WTC11 (cell line): ENCODE results near the gene IQCK. TPM values are rescaled to one million over a fixed set of nuclear protein-coding genes. Genes with fewer than 3 reads are reported as not detected.

Source experiments
- ATAC-seq: fragments of 200-7000 bp; cut with Tn5 transposase; 2 replicates; pipeline ENCODE4 v1.10.0; 2021; ENCODE audit warnings: mild to moderate bottlenecking, moderate library complexity
- CTCF ChIA-PET: fragments of 300-600 bp; sonication (Branson Sonifier 250); formaldehyde crosslinking; loops from one replicate; lab custom pipeline; 2021; ENCODE audit warnings: antibody characterized with exemption; lab: Charles Lee
- POLR2A ChIA-PET: fragments of 350-600 bp; sonication (Branson Sonifier 250); formaldehyde crosslinking; loops from one replicate; lab custom pipeline; 2021; ENCODE audit warnings: antibody characterized with exemption; lab: Charles Lee
- DNase-seq: peaks from one replicate; pipeline ENCODE4 v3.0.0; 2021; ENCODE audit warnings: low spot score
- H3K27ac Mint-ChIP-seq: 2 replicates; pipeline ENCODE4 v1.8.0; 2021; ENCODE audit warnings: mixed read lengths
- H3K27me3 Mint-ChIP-seq: 2 replicates; pipeline ENCODE4 v1.8.0; 2021; ENCODE audit warnings: low read depth, mild to moderate bottlenecking, moderate library complexity, mixed read lengths
- H3K36me3 Mint-ChIP-seq: 2 replicates; pipeline ENCODE4 v1.8.0; 2021; ENCODE audit warnings: mixed read lengths
- H3K4me1 Mint-ChIP-seq: 2 replicates; pipeline ENCODE4 v1.8.0; 2022; ENCODE audit warnings: mixed read lengths
- H3K4me3 Mint-ChIP-seq: 2 replicates; pipeline ENCODE4 v1.8.0; 2021; ENCODE audit warnings: mild to moderate bottlenecking, moderate library complexity, mixed read lengths
- H3K9me3 Mint-ChIP-seq: 2 replicates; pipeline ENCODE4 v1.8.0; 2021; ENCODE audit warnings: mixed read lengths
- ARID4B ChIP-seq: sonication (generic); formaldehyde crosslinking; IDR thresholded peaks from 2 replicates; pipeline ENCODE4 v1.8.0; 2023; ENCODE audit warnings: missing genetic modification reagents, mild to moderate bottlenecking, borderline replicate concordance
- ETV6 ChIP-seq: sonication (generic); formaldehyde crosslinking; IDR thresholded peaks from 2 replicates; pipeline ENCODE4 v1.8.1; 2022; ENCODE audit warnings: mild to moderate bottlenecking, missing genetic modification reagents
- FOXK1 ChIP-seq: sonication (generic); formaldehyde crosslinking; IDR thresholded peaks from 2 replicates; pipeline ENCODE4 v1.8.0; 2022; ENCODE audit warnings: mild to moderate bottlenecking, moderate library complexity, missing genetic modification reagents
- GTF2I ChIP-seq: fragments of 250-450 bp; sonication (Bioruptor Pico); conservative IDR thresholded peaks from 2 replicates; pipeline ENCODE4 v1.4.0; 2021; ENCODE audit warnings: mild to moderate bottlenecking
- IRF2 ChIP-seq: sonication (generic); formaldehyde crosslinking; IDR thresholded peaks from 2 replicates; pipeline ENCODE4 v1.8.0; 2022; ENCODE audit warnings: low read depth, missing genetic modification reagents, borderline replicate concordance
- MXD4 ChIP-seq: fragments of 250-450 bp; sonication (Bioruptor Pico); IDR thresholded peaks from 2 replicates; pipeline ENCODE4 v1.8.0; 2021; ENCODE audit warnings: mild to moderate bottlenecking, moderate library complexity, borderline replicate concordance
- NFYB ChIP-seq: sonication (generic); formaldehyde crosslinking; conservative IDR thresholded peaks from 2 replicates; pipeline ENCODE4 v1.8.0; 2022; ENCODE audit warnings: low read depth, missing genetic modification reagents
- PRRX2 ChIP-seq: fragments of 250-450 bp; sonication (Bioruptor Pico); IDR thresholded peaks from 2 replicates; pipeline ENCODE4 v1.8.0; 2021; ENCODE audit warnings: mild to moderate bottlenecking
- TCF7 ChIP-seq: sonication (generic); formaldehyde crosslinking; IDR thresholded peaks from 2 replicates; pipeline ENCODE4 v1.8.0; 2022; ENCODE audit warnings: mild to moderate bottlenecking, low read depth, missing genetic modification reagents, moderate library complexity
- TEAD4 ChIP-seq: sonication (generic); formaldehyde crosslinking; IDR thresholded peaks from 2 replicates; pipeline ENCODE4 v1.8.0; 2022; ENCODE audit warnings: mild to moderate bottlenecking, missing genetic modification reagents
- TP53 ChIP-seq: sonication (generic); formaldehyde crosslinking; IDR thresholded peaks from 2 replicates; pipeline ENCODE4 v1.8.1; 2023; ENCODE audit warnings: mild to moderate bottlenecking, missing genetic modification reagents
- USF1 ChIP-seq: sonication (generic); formaldehyde crosslinking; IDR thresholded peaks from 2 replicates; pipeline ENCODE4 v1.8.0; 2022; ENCODE audit warnings: mild to moderate bottlenecking, missing genetic modification reagents
- ZBTB21 ChIP-seq: sonication (generic); formaldehyde crosslinking; IDR thresholded peaks from 2 replicates; pipeline ENCODE4 v1.8.1; 2023; ENCODE audit warnings: mild to moderate bottlenecking, missing genetic modification reagents, borderline replicate concordance
- ZBTB43 ChIP-seq: sonication (generic); formaldehyde crosslinking; IDR thresholded peaks from 2 replicates; pipeline ENCODE4 v1.8.1; 2023; ENCODE audit warnings: mild to moderate bottlenecking, missing genetic modification reagents
- ZNF138 ChIP-seq: sonication (generic); formaldehyde crosslinking; conservative IDR thresholded peaks from 2 replicates; pipeline ENCODE4 v1.8.1; 2022; ENCODE audit warnings: mild to moderate bottlenecking, moderate library complexity, missing genetic modification reagents
- ZNF219 ChIP-seq: sonication (generic); formaldehyde crosslinking; IDR thresholded peaks from 2 replicates; pipeline ENCODE4 v1.8.0; 2023; ENCODE audit warnings: missing genetic modification reagents, mild to moderate bottlenecking, borderline replicate concordance
- total RNA-seq: library from RNA; stranded (reverse); gene quantifications from 3 replicates; pipeline ENCODE4 v1.2.3, GENCODE V29; 2021
- TF ChIP-seq, protein P1 (sequence below): sonication (generic); formaldehyde crosslinking; IDR thresholded peaks from 2 replicates; pipeline ENCODE4 v1.8.1; 2022; ENCODE audit warnings: low read depth, mild to moderate bottlenecking, moderate library complexity, missing genetic modification reagents, borderline replicate concordance
- TF ChIP-seq, protein P2 (sequence below): fragments of 250-450 bp; sonication (Bioruptor Pico); IDR thresholded peaks from 2 replicates; pipeline ENCODE4 v1.9.0; 2021; ENCODE audit warnings: mild to moderate bottlenecking
- TF ChIP-seq, protein P3 (sequence below): sonication (generic); formaldehyde crosslinking; conservative IDR thresholded peaks from 2 replicates; pipeline ENCODE4 v1.8.1; 2022; ENCODE audit warnings: mild to moderate bottlenecking, missing genetic modification reagents

The IQCK gene
- total RNA-seq, 1 experiment from 2014 or later: 5.8 TPM

DNA sequence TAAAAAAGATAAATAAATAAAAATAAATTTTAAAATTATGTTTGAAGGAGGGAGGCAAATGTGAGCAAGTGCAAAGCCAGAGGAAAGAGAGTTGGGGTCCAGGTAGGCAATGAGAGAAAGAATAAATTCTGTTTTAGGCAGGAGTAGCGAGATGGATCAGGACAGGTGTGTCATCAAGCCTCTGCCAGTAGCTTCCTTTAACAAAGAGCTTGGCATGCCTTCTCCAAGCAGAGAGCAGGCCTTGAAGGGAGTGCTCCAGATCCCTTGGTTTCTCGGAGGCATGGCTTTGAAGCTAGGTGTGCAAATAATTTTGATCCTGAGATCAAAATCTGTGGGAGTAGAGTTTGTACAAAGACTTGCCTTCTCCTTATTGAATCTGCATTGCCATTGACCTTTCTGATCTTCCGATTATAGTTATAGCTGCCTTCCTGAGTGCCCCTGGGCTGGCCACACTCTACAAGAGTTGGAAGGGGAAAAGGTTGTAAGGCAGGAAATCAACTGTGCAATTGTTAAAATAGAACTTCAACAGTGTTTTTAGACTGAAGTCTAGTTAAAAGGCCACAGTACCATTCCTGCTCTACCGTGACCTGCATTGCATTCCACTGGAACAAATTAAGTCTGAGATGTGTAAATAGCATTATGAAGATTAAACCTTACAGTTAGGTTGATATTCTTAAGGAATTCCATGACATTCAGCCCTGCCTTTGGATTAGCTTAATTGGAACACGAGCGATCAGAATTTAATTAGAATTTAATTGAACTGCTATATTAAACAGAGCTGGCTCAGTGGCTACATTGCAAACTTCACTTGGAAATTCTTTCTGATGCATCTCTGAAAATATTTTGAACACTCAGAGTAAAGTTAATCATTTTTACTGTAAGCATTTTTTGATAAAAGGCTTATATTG lies 33.7 kb downstream of the IQCK start:
- no peak for ATAC-seq
- Mint-ChIP-seq H3K9me3 (no peaks in the 10 kb centered on the region), H3K27ac (no peak overlapping the region), H3K4me3 (no peak overlapping the region)
- CTCF ChIA-PET: interaction anchor here (0.6 to 2.0 kb wide), 3 partner anchors 33 to 192 kb away, joined by 3 to 8 read pairs (median 4); partner anchors contain the start of gene IQCK
- TF ChIP-seq ZBTB21 (CRISPR knock-in tag) (no peak), NFYB (CRISPR knock-in tag) (no peak), USF1 (no peak), ETV6 (CRISPR knock-in tag) (no peak), MXD4 (CRISPR knock-in tag) (no peak), TP53 (CRISPR knock-in tag) (no peak), FOXK1 (CRISPR knock-in tag) (no peak), IRF2 (CRISPR knock-in tag) (no peak), ZNF138 (CRISPR knock-in tag) (no peak), ARID4B (CRISPR knock-in tag) (no peak), PRRX2 (CRISPR knock-in tag) (no peak)
- TF ChIP-seq, protein P1, sequence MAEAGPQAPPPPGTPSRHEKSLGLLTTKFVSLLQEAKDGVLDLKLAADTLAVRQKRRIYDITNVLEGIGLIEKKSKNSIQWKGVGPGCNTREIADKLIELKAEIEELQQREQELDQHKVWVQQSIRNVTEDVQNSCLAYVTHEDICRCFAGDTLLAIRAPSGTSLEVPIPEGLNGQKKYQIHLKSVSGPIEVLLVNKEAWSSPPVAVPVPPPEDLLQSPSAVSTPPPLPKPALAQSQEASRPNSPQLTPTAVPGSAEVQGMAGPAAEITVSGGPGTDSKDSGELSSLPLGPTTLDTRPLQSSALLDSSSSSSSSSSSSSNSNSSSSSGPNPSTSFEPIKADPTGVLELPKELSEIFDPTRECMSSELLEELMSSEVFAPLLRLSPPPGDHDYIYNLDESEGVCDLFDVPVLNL (CRISPR knock-in tag): no peak
- TF ChIP-seq, protein P2, sequence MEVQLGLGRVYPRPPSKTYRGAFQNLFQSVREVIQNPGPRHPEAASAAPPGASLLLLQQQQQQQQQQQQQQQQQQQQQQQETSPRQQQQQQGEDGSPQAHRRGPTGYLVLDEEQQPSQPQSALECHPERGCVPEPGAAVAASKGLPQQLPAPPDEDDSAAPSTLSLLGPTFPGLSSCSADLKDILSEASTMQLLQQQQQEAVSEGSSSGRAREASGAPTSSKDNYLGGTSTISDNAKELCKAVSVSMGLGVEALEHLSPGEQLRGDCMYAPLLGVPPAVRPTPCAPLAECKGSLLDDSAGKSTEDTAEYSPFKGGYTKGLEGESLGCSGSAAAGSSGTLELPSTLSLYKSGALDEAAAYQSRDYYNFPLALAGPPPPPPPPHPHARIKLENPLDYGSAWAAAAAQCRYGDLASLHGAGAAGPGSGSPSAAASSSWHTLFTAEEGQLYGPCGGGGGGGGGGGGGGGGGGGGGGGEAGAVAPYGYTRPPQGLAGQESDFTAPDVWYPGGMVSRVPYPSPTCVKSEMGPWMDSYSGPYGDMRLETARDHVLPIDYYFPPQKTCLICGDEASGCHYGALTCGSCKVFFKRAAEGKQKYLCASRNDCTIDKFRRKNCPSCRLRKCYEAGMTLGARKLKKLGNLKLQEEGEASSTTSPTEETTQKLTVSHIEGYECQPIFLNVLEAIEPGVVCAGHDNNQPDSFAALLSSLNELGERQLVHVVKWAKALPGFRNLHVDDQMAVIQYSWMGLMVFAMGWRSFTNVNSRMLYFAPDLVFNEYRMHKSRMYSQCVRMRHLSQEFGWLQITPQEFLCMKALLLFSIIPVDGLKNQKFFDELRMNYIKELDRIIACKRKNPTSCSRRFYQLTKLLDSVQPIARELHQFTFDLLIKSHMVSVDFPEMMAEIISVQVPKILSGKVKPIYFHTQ: no peak
- TF ChIP-seq, all 79 proteins: peak for 0
- no peaks in the 10 kb centered on the region for H3K36me3 Mint-ChIP-seq
- no peaks in the 10 kb centered on the region for H3K27me3 Mint-ChIP-seq
- DNase-seq: no peak
- POLR2A ChIA-PET: no interaction called here
- peaks cover 2% of the 10 kb centered on the region; the same call in 1 of the 2 replicates for H3K4me1 Mint-ChIP-seq

DNA sequence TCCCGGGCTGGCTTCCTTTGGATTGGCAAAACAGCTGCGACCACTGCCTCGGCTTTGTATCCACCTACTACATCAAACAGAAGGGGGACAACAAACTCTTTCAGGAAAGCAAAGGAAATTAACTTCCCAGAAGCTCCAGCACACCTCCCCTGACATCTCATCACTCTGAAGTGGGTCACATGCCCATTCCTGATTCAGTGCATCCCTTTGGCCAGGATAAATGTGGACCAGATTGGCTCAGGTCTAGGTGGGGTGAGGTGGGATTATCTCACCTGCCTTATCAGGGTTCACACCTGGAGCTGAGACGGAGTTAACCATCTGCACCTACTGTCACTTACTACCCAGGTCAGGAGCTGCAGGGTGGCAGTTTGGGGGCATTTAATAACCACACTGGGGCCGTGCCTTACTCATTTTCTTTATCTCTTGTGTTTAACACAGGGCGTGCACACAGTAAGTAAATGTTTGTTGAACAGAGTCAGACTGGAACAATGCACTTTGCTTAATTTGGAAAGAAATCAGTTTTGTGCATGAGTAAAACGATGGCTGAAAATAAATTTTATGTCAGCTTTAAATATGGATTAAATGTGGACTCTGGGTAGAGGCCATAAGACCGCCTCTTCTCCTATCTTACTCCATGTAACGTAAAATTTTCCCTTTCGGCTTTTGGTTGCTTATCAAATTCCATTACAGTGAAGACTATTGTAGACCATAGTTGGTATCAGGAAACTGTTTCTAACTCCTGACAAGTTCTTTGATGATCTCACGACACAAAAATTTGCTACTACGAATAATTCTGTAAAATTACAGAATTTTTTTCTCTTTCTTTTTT lies 36.0 kb downstream of the IQCK start:
- no peaks in the 10 kb centered on the region for H3K9me3 Mint-ChIP-seq
- H3K27me3 Mint-ChIP-seq: no peaks in the 10 kb centered on the region
- H3K36me3 Mint-ChIP-seq: no peaks in the 10 kb centered on the region
- H3K4me1 Mint-ChIP-seq: no peaks in the 10 kb centered on the region
- H3K27ac Mint-ChIP-seq: no peak overlapping the region
- CTCF ChIA-PET: no interaction called here
- ATAC-seq (no peak), DNase-seq (no peak)
- POLR2A ChIA-PET: no interaction called here
- no peak overlapping the region for H3K4me3 Mint-ChIP-seq
- TF ChIP-seq, protein P3, sequence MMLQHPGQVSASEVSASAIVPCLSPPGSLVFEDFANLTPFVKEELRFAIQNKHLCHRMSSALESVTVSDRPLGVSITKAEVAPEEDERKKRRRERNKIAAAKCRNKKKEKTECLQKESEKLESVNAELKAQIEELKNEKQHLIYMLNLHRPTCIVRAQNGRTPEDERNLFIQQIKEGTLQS (CRISPR knock-in tag): no peak
- no peak for TF ChIP-seq TCF7 (CRISPR knock-in tag)
- TF ChIP-seq ZBTB43: no peak
- TF ChIP-seq MXD4 (CRISPR knock-in tag): no peak
- TF ChIP-seq GTF2I: no peak
- no peak for TF ChIP-seq ZNF219 (CRISPR knock-in tag)
- no peak for TF ChIP-seq TEAD4
